K562 (cell line): ENCODE measurements around the gene RNF115. TPM values are rescaled to one million over a fixed set of nuclear protein-coding genes. Genes with fewer than 3 reads are reported as not detected.

Source experiments
- CBFA2T3 ChIP-seq: fragments of 450-650 bp; IDR thresholded peaks from 2 replicates; pipeline ENCODE4 v1.6.1; 2017
- FOXK1 ChIP-seq: sonication (generic); formaldehyde crosslinking; IDR thresholded peaks from 2 replicates; pipeline ENCODE4 v1.8.0; 2022; ENCODE audit warnings: missing genetic modification reagents, mild to moderate bottlenecking, borderline replicate concordance
- GABPA ChIP-seq: fragments of 200-800 bp; sonication (Bioruptor generic); conservative IDR thresholded peaks from 2 replicates; pipeline ENCODE4 v1.6.1; 2016; ENCODE audit warnings: low read depth, missing genetic modification characterization, missing compliant biosample characterization
- GABPB2 ChIP-seq: fragments of 250-450 bp; sonication (Bioruptor Pico); conservative IDR thresholded peaks from 2 replicates; pipeline ENCODE4 v1.5.1; 2021; ENCODE audit warnings: mild to moderate bottlenecking
- HDGF ChIP-seq: fragments of 450-650 bp; IDR thresholded peaks from 2 replicates; pipeline ENCODE4 v1.6.1; 2016
- HOXB6 ChIP-seq: fragments of 250-450 bp; sonication (Bioruptor Pico); IDR thresholded peaks from 2 replicates; pipeline ENCODE4 v1.5.1; 2022; ENCODE audit warnings: mild to moderate bottlenecking, borderline replicate concordance
- KAT2B ChIP-seq: IDR thresholded peaks from one replicate; pipeline ENCODE4 v1.6.1; 2012; ENCODE audit warnings: low read depth, mild to moderate bottlenecking, control low read depth, inconsistent platforms, low read length, moderate library complexity
- KAT8 ChIP-seq: fragments of 450-650 bp; IDR thresholded peaks from 2 replicates; pipeline ENCODE4 v1.6.1; 2016; ENCODE audit warnings: low read depth, mild to moderate bottlenecking
- LEF1 ChIP-seq: fragments of 450-650 bp; IDR thresholded peaks from 2 replicates; pipeline ENCODE4 v1.6.1; 2016; ENCODE audit warnings: mild to moderate bottlenecking
- POLR2G ChIP-seq: fragments of 200-400 bp; formaldehyde crosslinking; IDR thresholded peaks from 2 replicates; pipeline ENCODE4 v1.6.1; 2017; ENCODE audit warnings: low read depth, mild to moderate bottlenecking, antibody characterized with exemption, low read length, moderate library complexity
- PYGO2 ChIP-seq: fragments of 450-650 bp; IDR thresholded peaks from 2 replicates; pipeline ENCODE4 v1.6.1; 2016; ENCODE audit warnings: mild to moderate bottlenecking, missing genetic modification characterization, moderate library complexity, missing compliant biosample characterization
- RFX7 ChIP-seq: fragments of 250-450 bp; sonication (Bioruptor Pico); IDR thresholded peaks from 2 replicates; pipeline ENCODE4 v1.5.1; 2021; ENCODE audit warnings: mild to moderate bottlenecking
- STAT5B ChIP-seq: fragments of 250-450 bp; sonication (Bioruptor Pico); IDR thresholded peaks from 2 replicates; pipeline ENCODE4 v1.8.0; 2021; ENCODE audit warnings: mild to moderate bottlenecking, inconsistent platforms
- TAF1 ChIP-seq: IDR thresholded peaks from 2 replicates; pipeline ENCODE4 v1.6.1; 2011; ENCODE audit warnings: mild to moderate bottlenecking, low read length, moderate library complexity; ENCODE audit not compliant: insufficient read depth, control insufficient read depth, severe bottlenecking; ENCODE audit errors: extremely low read depth
- XRCC4 ChIP-seq: IDR thresholded peaks from one replicate; pipeline ENCODE4 v1.6.1; 2011; ENCODE audit not compliant: insufficient read depth, insufficient read length; ENCODE audit errors: extremely low read depth
- ZKSCAN8 ChIP-seq: fragments of 200-800 bp; sonication (Bioruptor generic); IDR thresholded peaks from 2 replicates; pipeline ENCODE4 v1.6.1; 2016; ENCODE audit warnings: missing genetic modification characterization, missing compliant biosample characterization
- ZNF408 ChIP-seq: fragments of 250-450 bp; sonication (Bioruptor Pico); IDR thresholded peaks from 2 replicates; pipeline ENCODE4 v1.4.0; 2020; ENCODE audit warnings: low read depth, mild to moderate bottlenecking, moderate library complexity
- polyA plus RNA-seq, 8 experiments: library from polyadenylated mRNA; depleted of rRNA in 4 of 8; stranded (reverse) in 5 of 8; unstranded in 3 of 8; fragments of >200 nt; fragmentation: Nextera tagmentation in 2 of 8; fragmentation: Illumina TruSeq in 1 of 8; extraction: Ambion mirVana in 2 of 8; extraction: Trizol in 1 of 8; gene quantifications; 2 replicates each; pipeline versions ENCODE4 v1.2.1 to v1.2.3, GENCODE V29; 2011 to 2014; ENCODE audit warnings: inconsistent platforms in 1 of 8, missing spikeins in 1 of 8
- total RNA-seq, 7 experiments: library from RNA; depleted of rRNA in 6 of 7; stranded (reverse); fragments of >200 nt in 6 of 7; fragmentation: Illumina TruSeq in 2 of 7; extraction: Trizol in 2 of 7; gene quantifications; 2 replicates each; pipeline versions ENCODE4 v1.2.1 to v1.2.3, GENCODE V29; 2011 to 2021; ENCODE audit warnings: low replicate concordance in 1 of 7
- TF ChIP-seq, protein P1 (sequence below): fragments of 450-650 bp; formaldehyde crosslinking; IDR thresholded peaks from 2 replicates; pipeline ENCODE4 v1.4.0; 2020; ENCODE audit warnings: mild to moderate bottlenecking, moderate library complexity
- TF ChIP-seq, protein P2 (sequence below), 3 experiments: fragments of 200-800 bp in 1 of 3; fragments of 250-450 bp in 1 of 3; fragments of 450-650 bp in 1 of 3; sonication (Bioruptor Pico) in 1 of 3; sonication (Bioruptor generic) in 1 of 3; formaldehyde crosslinking in 1 of 3; IDR thresholded peaks; 2 replicates each; pipeline versions ENCODE4 v1.6.1 to v1.8.0; 2016 to 2022; ENCODE audit warnings: mild to moderate bottlenecking in 2 of 3, missing genetic modification characterization in 2 of 3, missing compliant biosample characterization in 1 of 3, moderate library complexity in 1 of 3
- TF ChIP-seq, protein P3 (sequence below): fragments of 250-450 bp; sonication (Bioruptor Pico); IDR thresholded peaks from 2 replicates; pipeline ENCODE4 v1.5.0; 2020; ENCODE audit warnings: mild to moderate bottlenecking
- TF ChIP-seq, protein P4 (sequence below): fragments of 250-450 bp; sonication (Bioruptor Pico); IDR thresholded peaks from 2 replicates; pipeline ENCODE4 v1.5.0; 2020; ENCODE audit warnings: mild to moderate bottlenecking, borderline replicate concordance

Gene RNF115
- total and polyA plus RNA-seq, 9 of the 15 experiments (the other 6 are each of a cell fraction or from before 2014, with no cell fraction given) = 1.9 to 14.3 (median 9.5) TPM

DNA sequence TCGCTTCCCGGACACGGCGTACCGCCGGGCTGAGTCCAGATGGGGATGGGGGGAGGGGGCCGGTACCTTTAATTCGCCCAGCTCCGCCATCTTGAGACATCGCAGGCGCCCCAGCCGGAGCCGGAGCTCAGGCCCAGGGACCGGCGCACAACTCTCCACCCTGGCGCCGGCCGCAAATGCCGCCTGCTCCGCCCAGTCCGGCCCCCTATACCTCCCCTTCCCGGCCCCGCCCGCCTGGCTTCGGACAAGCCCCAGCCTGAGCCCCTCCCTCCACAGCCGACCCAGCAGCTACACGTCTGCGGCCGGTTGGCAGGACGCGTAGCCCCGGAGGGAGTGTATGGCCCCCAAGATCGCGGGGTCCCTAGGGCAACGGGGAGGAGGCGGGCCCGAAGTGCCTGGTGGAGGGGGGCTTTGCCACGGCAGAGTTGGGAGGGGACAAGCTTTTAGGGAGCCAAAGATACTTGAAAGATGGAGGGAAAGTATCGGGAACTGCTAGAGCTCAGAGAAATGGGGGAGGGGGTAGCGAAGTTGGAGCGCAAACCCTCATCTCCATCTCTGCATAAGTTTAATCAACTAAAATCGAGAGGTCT is 35.1 kb upstream of the RNF115 start, which contains the start of gene PIAS3 (continued):
- TF ChIP-seq, protein P1, sequence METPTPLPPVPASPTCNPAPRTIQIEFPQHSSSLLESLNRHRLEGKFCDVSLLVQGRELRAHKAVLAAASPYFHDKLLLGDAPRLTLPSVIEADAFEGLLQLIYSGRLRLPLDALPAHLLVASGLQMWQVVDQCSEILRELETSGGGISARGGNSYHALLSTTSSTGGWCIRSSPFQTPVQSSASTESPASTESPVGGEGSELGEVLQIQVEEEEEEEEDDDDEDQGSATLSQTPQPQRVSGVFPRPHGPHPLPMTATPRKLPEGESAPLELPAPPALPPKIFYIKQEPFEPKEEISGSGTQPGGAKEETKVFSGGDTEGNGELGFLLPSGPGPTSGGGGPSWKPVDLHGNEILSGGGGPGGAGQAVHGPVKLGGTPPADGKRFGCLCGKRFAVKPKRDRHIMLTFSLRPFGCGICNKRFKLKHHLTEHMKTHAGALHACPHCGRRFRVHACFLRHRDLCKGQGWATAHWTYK (CRISPR knock-in tag) = no peak
- TF ChIP-seq FOXK1 (CRISPR knock-in tag) = peak; percentile 63; the same call in 1 of the 2 replicates
- TF ChIP-seq, protein P2, sequence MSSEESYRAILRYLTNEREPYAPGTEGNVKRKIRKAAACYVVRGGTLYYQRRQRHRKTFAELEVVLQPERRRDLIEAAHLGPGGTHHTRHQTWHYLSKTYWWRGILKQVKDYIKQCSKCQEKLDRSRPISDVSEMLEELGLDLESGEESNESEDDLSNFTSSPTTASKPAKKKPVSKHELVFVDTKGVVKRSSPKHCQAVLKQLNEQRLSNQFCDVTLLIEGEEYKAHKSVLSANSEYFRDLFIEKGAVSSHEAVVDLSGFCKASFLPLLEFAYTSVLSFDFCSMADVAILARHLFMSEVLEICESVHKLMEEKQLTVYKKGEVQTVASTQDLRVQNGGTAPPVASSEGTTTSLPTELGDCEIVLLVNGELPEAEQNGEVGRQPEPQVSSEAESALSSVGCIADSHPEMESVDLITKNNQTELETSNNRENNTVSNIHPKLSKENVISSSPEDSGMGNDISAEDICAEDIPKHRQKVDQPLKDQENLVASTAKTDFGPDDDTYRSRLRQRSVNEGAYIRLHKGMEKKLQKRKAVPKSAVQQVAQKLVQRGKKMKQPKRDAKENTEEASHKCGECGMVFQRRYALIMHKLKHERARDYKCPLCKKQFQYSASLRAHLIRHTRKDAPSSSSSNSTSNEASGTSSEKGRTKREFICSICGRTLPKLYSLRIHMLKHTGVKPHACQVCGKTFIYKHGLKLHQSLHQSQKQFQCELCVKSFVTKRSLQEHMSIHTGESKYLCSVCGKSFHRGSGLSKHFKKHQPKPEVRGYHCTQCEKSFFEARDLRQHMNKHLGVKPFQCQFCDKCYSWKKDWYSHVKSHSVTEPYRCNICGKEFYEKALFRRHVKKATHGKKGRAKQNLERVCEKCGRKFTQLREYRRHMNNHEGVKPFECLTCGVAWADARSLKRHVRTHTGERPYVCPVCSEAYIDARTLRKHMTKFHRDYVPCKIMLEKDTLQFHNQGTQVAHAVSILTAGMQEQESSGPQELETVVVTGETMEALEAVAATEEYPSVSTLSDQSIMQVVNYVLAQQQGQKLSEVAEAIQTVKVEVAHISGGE (CRISPR knock-in tag; IDR thresholded peaks at IDR 0.05) = no peak; a peak in 1 of 6 replicates
- TF ChIP-seq RFX7 (CRISPR knock-in tag) = no peak
- TF ChIP-seq TAF1 = peak; percentile 42
- no peak for TF ChIP-seq STAT5B
- peak; percentile 71 for TF ChIP-seq POLR2G
- TF ChIP-seq GABPB2 = no peak
- TF ChIP-seq PYGO2 (tag) = no peak
- no peak for TF ChIP-seq HOXB6 (CRISPR knock-in tag)
- TF ChIP-seq ZNF408 (CRISPR knock-in tag) = no peak
- no peak for TF ChIP-seq LEF1
- no peak for TF ChIP-seq HDGF
- TF ChIP-seq ZKSCAN8 (CRISPR knock-in tag) = no peak
- no peak for TF ChIP-seq CBFA2T3
- TF ChIP-seq, protein P3, sequence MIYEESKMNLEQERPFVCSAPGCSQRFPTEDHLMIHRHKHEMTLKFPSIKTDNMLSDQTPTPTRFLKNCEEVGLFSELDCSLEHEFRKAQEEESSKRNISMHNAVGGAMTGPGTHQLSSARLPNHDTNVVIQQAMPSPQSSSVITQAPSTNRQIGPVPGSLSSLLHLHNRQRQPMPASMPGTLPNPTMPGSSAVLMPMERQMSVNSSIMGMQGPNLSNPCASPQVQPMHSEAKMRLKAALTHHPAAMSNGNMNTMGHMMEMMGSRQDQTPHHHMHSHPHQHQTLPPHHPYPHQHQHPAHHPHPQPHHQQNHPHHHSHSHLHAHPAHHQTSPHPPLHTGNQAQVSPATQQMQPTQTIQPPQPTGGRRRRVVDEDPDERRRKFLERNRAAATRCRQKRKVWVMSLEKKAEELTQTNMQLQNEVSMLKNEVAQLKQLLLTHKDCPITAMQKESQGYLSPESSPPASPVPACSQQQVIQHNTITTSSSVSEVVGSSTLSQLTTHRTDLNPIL (CRISPR knock-in tag) = no peak
- TF ChIP-seq KAT8 = no peak
- TF ChIP-seq XRCC4 = no peak
- TF ChIP-seq, protein P4, sequence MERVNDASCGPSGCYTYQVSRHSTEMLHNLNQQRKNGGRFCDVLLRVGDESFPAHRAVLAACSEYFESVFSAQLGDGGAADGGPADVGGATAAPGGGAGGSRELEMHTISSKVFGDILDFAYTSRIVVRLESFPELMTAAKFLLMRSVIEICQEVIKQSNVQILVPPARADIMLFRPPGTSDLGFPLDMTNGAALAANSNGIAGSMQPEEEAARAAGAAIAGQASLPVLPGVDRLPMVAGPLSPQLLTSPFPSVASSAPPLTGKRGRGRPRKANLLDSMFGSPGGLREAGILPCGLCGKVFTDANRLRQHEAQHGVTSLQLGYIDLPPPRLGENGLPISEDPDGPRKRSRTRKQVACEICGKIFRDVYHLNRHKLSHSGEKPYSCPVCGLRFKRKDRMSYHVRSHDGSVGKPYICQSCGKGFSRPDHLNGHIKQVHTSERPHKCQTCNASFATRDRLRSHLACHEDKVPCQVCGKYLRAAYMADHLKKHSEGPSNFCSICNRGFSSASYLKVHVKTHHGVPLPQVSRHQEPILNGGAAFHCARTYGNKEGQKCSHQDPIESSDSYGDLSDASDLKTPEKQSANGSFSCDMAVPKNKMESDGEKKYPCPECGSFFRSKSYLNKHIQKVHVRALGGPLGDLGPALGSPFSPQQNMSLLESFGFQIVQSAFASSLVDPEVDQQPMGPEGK (CRISPR knock-in tag) = no peak
- 0 out of 2 replicates have a peak, but pooled peaks have one; percentile 21 for TF ChIP-seq GABPA (tag)
- TF ChIP-seq KAT2B = no peak
